ENCODE measurements around the gene NPDC1.

Gene NPDC1

DNA sequence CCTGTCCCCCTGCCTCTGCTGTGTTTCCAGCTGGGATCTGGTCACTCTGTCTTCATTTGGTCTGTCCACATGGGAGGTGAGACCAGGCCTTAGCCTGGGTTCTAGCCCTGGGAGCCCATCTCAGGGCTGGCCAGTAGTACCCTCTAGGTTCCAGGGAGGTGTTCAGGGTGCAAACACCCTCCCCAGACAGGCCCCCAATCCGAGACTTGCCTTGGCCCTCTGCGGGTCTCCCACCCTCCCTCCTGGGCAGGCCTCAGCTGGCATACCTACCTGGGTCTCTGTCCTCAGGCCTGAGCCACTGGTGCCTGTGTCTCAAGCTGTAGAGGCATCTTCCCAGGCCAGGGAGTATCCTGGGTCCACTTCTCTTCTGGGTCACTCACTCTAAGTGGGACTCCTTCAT is 25.3 kb upstream of the NPDC1 start:
- peaks cover 60 to 71% of the 10 kb centered on the region in 2 experiments for H3K4me1 ChIP-seq (ENCODE audit: control insufficient read depth in 1 of 2, insufficient read depth in 1 of 2, low read depth in 1 of 2, low read length in 1 of 2)
- peaks cover 51% of the 10 kb centered on the region for H3K27me3 ChIP-seq
- H3K4me3 ChIP-seq (ENCODE audit: low read depth in 1 of 2, low read length in 1 of 2), result peak overlapping the region; percentile 55 to 58
- TF ChIP-seq, protein P1, sequence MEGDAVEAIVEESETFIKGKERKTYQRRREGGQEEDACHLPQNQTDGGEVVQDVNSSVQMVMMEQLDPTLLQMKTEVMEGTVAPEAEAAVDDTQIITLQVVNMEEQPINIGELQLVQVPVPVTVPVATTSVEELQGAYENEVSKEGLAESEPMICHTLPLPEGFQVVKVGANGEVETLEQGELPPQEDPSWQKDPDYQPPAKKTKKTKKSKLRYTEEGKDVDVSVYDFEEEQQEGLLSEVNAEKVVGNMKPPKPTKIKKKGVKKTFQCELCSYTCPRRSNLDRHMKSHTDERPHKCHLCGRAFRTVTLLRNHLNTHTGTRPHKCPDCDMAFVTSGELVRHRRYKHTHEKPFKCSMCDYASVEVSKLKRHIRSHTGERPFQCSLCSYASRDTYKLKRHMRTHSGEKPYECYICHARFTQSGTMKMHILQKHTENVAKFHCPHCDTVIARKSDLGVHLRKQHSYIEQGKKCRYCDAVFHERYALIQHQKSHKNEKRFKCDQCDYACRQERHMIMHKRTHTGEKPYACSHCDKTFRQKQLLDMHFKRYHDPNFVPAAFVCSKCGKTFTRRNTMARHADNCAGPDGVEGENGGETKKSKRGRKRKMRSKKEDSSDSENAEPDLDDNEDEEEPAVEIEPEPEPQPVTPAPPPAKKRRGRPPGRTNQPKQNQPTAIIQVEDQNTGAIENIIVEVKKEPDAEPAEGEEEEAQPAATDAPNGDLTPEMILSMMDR (IDR thresholded peaks at IDR 0.05), result no peak
- peak overlapping the region; percentile 51 for H3K27ac ChIP-seq
- no peaks in the 10 kb centered on the region for H3K36me3 ChIP-seq
- no peaks in the 10 kb centered on the region for H3K9me3 ChIP-seq

DNA sequence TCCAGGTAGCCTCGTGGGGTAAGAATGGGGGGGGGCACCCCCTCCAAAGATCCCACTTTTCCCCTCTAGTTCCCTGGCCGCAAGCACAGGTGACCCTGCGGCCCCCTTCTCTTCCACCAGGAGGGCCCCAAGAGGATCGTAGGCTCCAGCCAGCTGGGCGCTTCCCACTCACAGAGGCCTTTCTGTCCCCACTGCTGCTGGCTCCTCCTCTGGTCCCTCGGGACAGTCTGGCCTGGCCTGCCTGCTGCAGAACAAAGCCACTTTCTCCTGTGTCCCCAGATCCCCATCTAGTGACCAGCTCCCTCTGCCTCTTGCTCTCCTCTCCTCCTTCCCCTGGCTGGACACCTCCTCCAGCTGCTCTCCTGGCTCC is 24.9 kb upstream of the NPDC1 start:
- H3K27me3 ChIP-seq, result peaks cover 47% of the 10 kb centered on the region
- no peaks in the 10 kb centered on the region for H3K36me3 ChIP-seq
- H3K27ac ChIP-seq, result peak overlapping the region; percentile 51
- TF ChIP-seq, protein P1 (IDR thresholded peaks at IDR 0.05), result no peak
- H3K4me3 ChIP-seq (ENCODE audit: low read depth in 1 of 2, low read length in 1 of 2), result peak overlapping the region; percentile 55 to 58
- peaks cover 60 to 71% of the 10 kb centered on the region in 2 experiments for H3K4me1 ChIP-seq (ENCODE audit: control insufficient read depth in 1 of 2, insufficient read depth in 1 of 2, low read depth in 1 of 2, low read length in 1 of 2)
- H3K9me3 ChIP-seq, result no peaks in the 10 kb centered on the region

DNA sequence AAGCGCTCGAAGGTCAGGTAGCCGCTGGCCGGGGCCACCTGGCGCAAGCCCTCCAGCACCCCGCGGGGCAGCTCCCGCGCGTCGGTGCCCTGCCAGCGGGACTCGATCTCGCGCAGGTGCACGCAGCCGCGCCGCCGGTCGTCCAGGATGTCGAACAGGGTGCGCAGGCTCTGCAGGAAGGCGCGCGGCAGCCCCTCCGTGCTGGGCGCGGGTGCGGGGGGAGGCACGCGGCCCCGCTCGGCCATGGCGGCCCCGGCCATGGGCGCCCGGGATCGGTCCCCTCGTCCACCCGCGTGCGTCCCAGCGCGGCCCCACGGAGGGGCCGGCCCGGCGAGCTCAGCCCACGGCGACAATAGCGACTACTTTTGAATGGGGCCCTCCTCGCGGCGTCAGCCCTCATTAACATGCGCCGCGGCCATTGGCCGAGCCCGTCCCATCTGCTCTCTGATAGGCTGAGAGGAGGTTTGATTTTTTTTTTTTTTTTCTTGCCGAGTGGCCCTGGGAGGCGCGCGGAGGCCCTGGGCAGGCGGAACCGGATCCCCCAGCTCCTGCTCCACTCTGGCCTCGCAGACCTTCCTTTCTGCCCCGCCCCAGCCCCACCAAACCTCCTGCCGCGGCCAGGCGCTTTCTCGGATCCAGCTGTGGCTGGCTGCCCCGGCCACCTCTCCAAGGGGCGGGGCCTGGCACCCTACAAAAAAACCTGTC is 24.4 kb upstream of the NPDC1 start, which contains the start of gene SAPCD2:
TSS of gene SAPCD2 (minus strand) at position 357 of the 705 bp plus-strand sequence. CDS start at position 260, 97 bp downstream.
- peak within 1 kb of the TSS; percentile 55 to 58 for H3K4me3 ChIP-seq (ENCODE audit: low read depth in 1 of 2, low read length in 1 of 2)
- peaks cover 60 to 68% of the 10 kb centered on the region in 2 experiments for H3K4me1 ChIP-seq (ENCODE audit: control insufficient read depth in 1 of 2, insufficient read depth in 1 of 2, low read depth in 1 of 2, low read length in 1 of 2)
- H3K27me3 ChIP-seq, result peaks cover 41% of the 10 kb centered on the region
- peak within 1 kb of the TSS; percentile 51 for H3K27ac ChIP-seq
- TF ChIP-seq, protein P1 (IDR thresholded peaks at IDR 0.05), result peak; percentile 19
- no peaks in the 10 kb centered on the region for H3K36me3 ChIP-seq
- H3K9me3 ChIP-seq, result no peaks in the 10 kb centered on the region

DNA sequence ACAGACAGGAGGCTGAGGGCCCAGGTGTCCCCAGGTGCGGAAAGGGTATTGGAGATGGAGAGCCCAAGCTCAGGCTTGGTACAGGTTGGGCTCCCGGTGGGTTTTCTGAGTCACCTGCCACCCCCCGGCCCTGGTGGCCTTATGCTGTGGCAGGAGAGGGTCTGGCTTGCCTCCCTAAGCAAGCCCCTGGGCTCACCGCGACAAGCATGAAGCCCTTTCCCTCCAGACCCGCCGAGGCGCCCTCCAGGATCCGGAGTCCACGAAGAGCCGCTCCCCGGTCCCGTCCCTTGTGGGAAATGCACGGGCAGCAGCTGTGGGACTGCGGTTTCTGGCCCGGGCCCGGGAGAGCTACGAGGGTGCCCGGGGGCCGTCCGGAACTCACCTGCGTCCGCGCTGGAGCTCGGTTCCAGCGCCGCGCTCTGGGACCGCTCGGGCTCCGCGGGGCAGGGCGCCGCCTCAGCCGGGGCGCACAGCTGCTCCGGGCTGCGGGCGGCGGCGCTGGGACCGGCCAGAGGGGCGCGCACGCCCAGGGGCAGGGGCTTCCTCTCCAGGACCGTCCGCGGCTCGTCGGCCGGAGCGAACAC is 23.6 kb upstream of the NPDC1 start:
- Histone ChIP-seq H3K27ac (no peak overlapping the region), H3K4me3 (ENCODE audit: low read depth in 1 of 2, low read length in 1 of 2) (peak overlapping the region; percentile 55 to 58), H3K36me3 (no peaks in the 10 kb centered on the region), H3K4me1 (ENCODE audit: control insufficient read depth in 1 of 2, insufficient read depth in 1 of 2, low read depth in 1 of 2, low read length in 1 of 2) (peaks cover 60 to 61% of the 10 kb centered on the region in 2 experiments), H3K9me3 (no peaks in the 10 kb centered on the region), H3K27me3 (peaks cover 34% of the 10 kb centered on the region)
- TF ChIP-seq, protein P1 (IDR thresholded peaks at IDR 0.05), result no peak

DNA sequence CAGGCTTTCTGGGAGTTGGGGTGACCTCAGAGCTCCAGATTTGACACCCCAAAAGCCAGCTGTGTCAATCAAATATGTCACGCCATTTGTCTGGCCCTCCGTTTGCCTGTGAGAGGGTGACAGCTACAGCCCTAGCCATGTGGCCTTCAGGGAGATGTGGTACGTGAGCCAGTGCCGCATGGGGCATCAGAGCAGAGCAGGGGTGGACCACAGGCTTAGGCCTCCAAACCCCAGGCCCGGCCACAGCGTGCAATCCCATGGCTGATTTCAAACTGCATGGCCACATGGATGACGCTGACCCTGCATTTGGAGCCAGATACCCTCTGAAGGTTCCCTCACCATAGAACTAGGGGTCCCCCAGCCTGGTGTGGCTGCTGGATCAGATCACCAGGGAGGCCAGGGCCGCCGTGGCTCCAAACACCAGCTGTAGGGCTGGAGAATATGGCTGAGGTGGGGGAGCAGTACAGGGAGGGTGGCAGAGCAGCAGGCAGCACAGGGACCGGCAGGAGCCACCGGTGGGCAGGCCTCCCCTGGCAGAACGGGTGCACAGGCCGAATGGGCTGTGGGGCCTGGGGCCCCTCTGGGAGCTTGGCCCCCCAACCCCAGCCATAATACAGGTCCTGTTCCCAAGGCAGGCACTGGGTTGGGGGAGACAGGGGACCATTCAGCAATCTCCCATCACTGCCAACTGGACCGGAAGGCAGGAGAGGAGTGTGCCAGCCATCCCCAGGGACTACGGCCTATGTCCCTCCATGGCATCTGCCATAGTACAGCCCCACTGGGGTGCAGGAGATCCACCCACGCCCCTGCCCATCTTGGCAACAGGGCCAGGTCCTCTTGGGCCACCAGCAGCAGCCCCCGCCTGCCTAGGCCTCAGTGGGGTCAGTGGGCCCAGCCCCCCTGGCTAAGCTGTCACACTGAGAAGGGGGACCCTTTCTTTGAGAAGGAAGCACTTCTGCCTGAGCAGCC is 22.8 kb upstream of the NPDC1 start:
- Histone ChIP-seq H3K36me3 (no peaks in the 10 kb centered on the region), H3K4me1 (ENCODE audit: control insufficient read depth in 1 of 2, insufficient read depth in 1 of 2, low read depth in 1 of 2, low read length in 1 of 2) (peaks cover 53 to 59% of the 10 kb centered on the region in 2 experiments), H3K27ac (no peak overlapping the region), H3K9me3 (no peaks in the 10 kb centered on the region), H3K4me3 (ENCODE audit: low read depth in 1 of 2, low read length in 1 of 2) (peak overlapping the region in 1 of 2 experiments; percentile 58), H3K27me3 (peaks cover 32% of the 10 kb centered on the region)
- TF ChIP-seq, protein P1 (IDR thresholded peaks at IDR 0.05), result no peak
